B cell (primary cell): ENCODE data around the gene APBA3. TPM values are rescaled to one million over a fixed set of nuclear protein-coding genes. Genes with fewer than 3 reads are reported as not detected.

ENCODE experiments used
- ATAC-seq: fragments of 200-7000 bp; cut with Tn5 transposase; one replicate; pipeline ENCODE4 v1.10.0; 2021; ENCODE audit warnings: low read depth, mild to moderate bottlenecking, moderate number of reproducible peaks, moderate library complexity
- CTCF ChIA-PET: fragments of 350-600 bp; sonication (Branson Sonifier 250); formaldehyde crosslinking; loops from one replicate; lab custom pipeline; 2021; ENCODE audit warnings: antibody characterized with exemption, inconsistent platforms; lab: Charles Lee
- POLR2A ChIA-PET: fragments of 350-600 bp; sonication (Branson Sonifier 250); formaldehyde crosslinking; loops from one replicate; lab custom pipeline; 2021; ENCODE audit warnings: antibody characterized with exemption; lab: Charles Lee
- DNase-seq: peaks from one replicate; pipeline ENCODE4 v3.0.0; 2013
- H2AFZ ChIP-seq: 2 replicates; pipeline ENCODE4 v1.6.1; 2012; ENCODE audit warnings: mild to moderate bottlenecking, low read depth, low read length; ENCODE audit not compliant: insufficient read depth, poor library complexity, severe bottlenecking
- H3K27ac ChIP-seq, 2 donors: 1 replicate in 1 of 2; 2 replicates in 1 of 2; pipeline ENCODE4 v1.5.1; 2012 to 2013; ENCODE audit warnings: low read length in 2 of 2, mild to moderate bottlenecking in 2 of 2, moderate library complexity in 1 of 2
- H3K27me3 ChIP-seq, 4 experiments: fragments of 200-600 bp in 1 of 4; sonication (generic) in 1 of 4; replicated peaks in 1 of 4; 1 replicate in 2 of 4; 2 replicates in 2 of 4; pipeline versions ENCODE4 v1.6.1 to v1.7.0; 2013 to 2016; ENCODE audit warnings: low read length in 3 of 4, mild to moderate bottlenecking in 2 of 4, mixed read lengths in 1 of 4, moderate library complexity in 1 of 4; ENCODE audit not compliant: insufficient read depth in 4 of 4, control insufficient read depth in 3 of 4; ENCODE audit errors: control extremely low read depth in 1 of 4
- H3K36me3 ChIP-seq, 2 experiments: replicated peaks in 1 of 2; 1 replicate in 1 of 2; 2 replicates in 1 of 2; pipeline versions ENCODE4 v1.6.1 to v1.7.1; 2013; ENCODE audit warnings: low read length in 1 of 2; ENCODE audit not compliant: insufficient read depth in 2 of 2, control insufficient read depth in 1 of 2; ENCODE audit errors: control extremely low read depth in 1 of 2, extremely low read depth in 1 of 2
- H3K4me1 ChIP-seq, 2 donors: fragments of 200-600 bp in 1 of 2; sonication (generic) in 1 of 2; 1 replicate in 1 of 2; 2 replicates in 1 of 2; pipeline versions ENCODE4 v1.5.1 to v1.6.1; 2013 to 2017; ENCODE audit warnings: low read length in 2 of 2; ENCODE audit not compliant: control insufficient read depth in 2 of 2, insufficient read depth in 2 of 2
- H3K4me2 ChIP-seq: replicated peaks from 2 replicates; pipeline ENCODE3; 2012; ENCODE audit warnings: mild to moderate bottlenecking, low read depth, low read length; ENCODE audit not compliant: poor library complexity, severe bottlenecking
- H3K4me3 ChIP-seq, 5 experiments: fragments of 200-600 bp in 1 of 5; sonication (generic) in 1 of 5; 1 replicate in 3 of 5; 2 replicates in 2 of 5; pipeline versions ENCODE4 v1.5.1 to v1.7.0; 2011 to 2016; ENCODE audit warnings: low read length in 4 of 5, mild to moderate bottlenecking in 4 of 5, low read depth in 2 of 5, control low read depth in 1 of 5, moderate library complexity in 1 of 5; ENCODE audit not compliant: insufficient read depth in 1 of 5; ENCODE audit errors: control extremely low read depth in 1 of 5, extremely low read depth in 1 of 5
- H3K79me2 ChIP-seq: fragments of 200-600 bp; sonication (generic); one replicate; pipeline ENCODE4 v1.6.0; 2016; ENCODE audit warnings: low read length; ENCODE audit not compliant: control insufficient read depth, insufficient read depth
- H3K9ac ChIP-seq: fragments of 200-600 bp; sonication (generic); 2 replicates; pipeline ENCODE4 v1.6.1; 2017; ENCODE audit warnings: mild to moderate bottlenecking, low read length, moderate library complexity
- H3K9me3 ChIP-seq, 3 donors: one replicate each; pipeline versions ENCODE4 v1.6.1 to v1.7.1; 2013; ENCODE audit warnings: low read length in 2 of 3; ENCODE audit not compliant: control insufficient read depth in 2 of 3, insufficient read depth in 1 of 3; ENCODE audit errors: control extremely low read depth in 1 of 3
- H4K20me1 ChIP-seq: 2 replicates; pipeline ENCODE4 v1.6.0; 2012; ENCODE audit warnings: mild to moderate bottlenecking, low read length; ENCODE audit not compliant: insufficient read depth, control insufficient read depth, poor library complexity, severe bottlenecking
- H3K27ac Mint-ChIP-seq: one replicate; pipeline ENCODE4 v1.8.0; 2021; ENCODE audit warnings: mixed read lengths
- H3K27me3 Mint-ChIP-seq: one replicate; pipeline ENCODE4 v1.8.0; 2021; ENCODE audit warnings: mixed read lengths
- H3K4me1 Mint-ChIP-seq: one replicate; pipeline ENCODE4 v1.8.0; 2021; ENCODE audit warnings: mixed read lengths
- H3K4me3 Mint-ChIP-seq: one replicate; pipeline ENCODE4 v1.8.0; 2021; ENCODE audit warnings: mixed read lengths
- H3K9me3 Mint-ChIP-seq: one replicate; pipeline ENCODE4 v1.8.0; 2022; ENCODE audit warnings: mixed read lengths; ENCODE audit not compliant: insufficient read depth
- EZH2 ChIP-seq: IDR thresholded peaks from 2 replicates; pipeline ENCODE4 v1.6.1; 2012; ENCODE audit warnings: borderline replicate concordance, low read depth, mild to moderate bottlenecking, moderate library complexity, low read length; ENCODE audit not compliant: insufficient read depth, poor library complexity, severe bottlenecking
- WGBS: methylation state at CpG from one replicate; pipeline ENCODE4 v1.1.5; 2013; ENCODE audit warnings: missing lambda C conversion rate; ENCODE audit not compliant: insufficient coverage; 5-methylcytosine and 5-hydroxymethylcytosine counted together
- intact Hi-C: fragments of 100-400 bp; cut with micrococcal nuclease; formaldehyde crosslinking; loops from one replicate; pipeline ENCODE4 v1.10.0; 2022
- polyA plus RNA-seq: library from polyadenylated mRNA; depleted of rRNA; stranded (reverse); fragments of >200 nt; gene quantifications from 2 replicates; pipeline ENCODE4 v1.2.3, GENCODE V29; 2012
- total RNA-seq, 2 donors: library from RNA; stranded (reverse); fragments of 120-200 nt in 1 of 2; gene quantifications; 1 replicate in 1 of 2; 2 replicates in 1 of 2; pipeline versions ENCODE4 v1.2.3 to v1.2.4, GENCODE V29; 2013 to 2022
- TF ChIP-seq, protein P1 (sequence below): fragments of 200-600 bp; IDR thresholded peaks from one replicate; pipeline ENCODE4 v1.8.0; 2022; ENCODE audit warnings: antibody characterized with exemption, mild to moderate bottlenecking

Gene APBA3
- total and polyA plus RNA-seq, 2 donors (not counting 1 experiment from before 2014, with no cell fraction given), result 61.4 to 91.2 TPM

DNA sequence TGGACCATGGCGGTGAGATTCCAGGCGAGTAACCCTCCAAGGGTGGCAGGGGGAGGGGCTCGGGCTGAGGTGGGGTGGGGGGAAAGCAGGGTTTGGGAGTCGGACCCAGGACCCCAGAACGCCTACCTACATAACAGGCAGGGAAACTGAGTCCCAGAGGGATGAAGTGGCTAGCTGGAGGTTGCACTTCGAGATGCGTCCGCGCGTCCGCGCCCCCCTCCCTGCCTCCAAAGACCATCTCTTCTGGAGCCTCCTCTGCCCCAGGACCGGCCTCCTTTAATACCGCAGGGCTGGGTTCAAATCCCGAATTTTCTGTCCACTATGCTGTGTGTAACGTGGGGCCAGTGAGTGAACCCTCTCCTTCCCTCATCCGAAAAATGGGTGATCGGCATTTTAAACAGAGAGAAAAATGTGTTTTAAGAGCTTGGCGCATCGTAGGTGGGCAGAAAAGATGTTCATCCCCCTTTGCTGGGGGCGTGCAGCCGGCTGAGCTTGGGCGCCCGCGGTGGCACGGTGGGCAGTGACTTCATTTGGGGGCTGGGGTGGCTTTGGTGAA, 39.5 kb downstream of the APBA3 start:
- peaks cover 16 to 20% of the 10 kb centered on the region in 2 donors for H3K4me1 ChIP-seq
- peak overlapping the region; percentile 50 for H3K27ac Mint-ChIP-seq
- WGBS, result 8% methylated on average over 16 of the region's 26 CpGs
- ChIA-PET CTCF (no interaction called here), POLR2A (interaction anchor here (0.5 to 1.2 kb wide), 3 partner anchors 133 to 521 kb away, joined by 4 to 5 read pairs (median 4); no protein-coding TSS in a partner anchor)
- H3K4me2 ChIP-seq, result peak overlapping the region; percentile 81
- no peaks in the 10 kb centered on the region for H3K9me3 Mint-ChIP-seq
- intact Hi-C loops, result loop anchor here (1.0 kb wide), 1 partner anchor 39 kb away; the partner anchor contains the start of gene APBA3
- H3K79me2 ChIP-seq, result no peaks in the 10 kb centered on the region
- DNase-seq (no peak), ATAC-seq (no peak)
- peak overlapping the region; percentile 54 for H2AFZ ChIP-seq
- H3K4me3 Mint-ChIP-seq, result peak overlapping the region; percentile 63
- peaks cover 0 to 42% (median 21%) of the 10 kb centered on the region in 4 experiments for H3K27me3 ChIP-seq
- TF ChIP-seq, protein P1, sequence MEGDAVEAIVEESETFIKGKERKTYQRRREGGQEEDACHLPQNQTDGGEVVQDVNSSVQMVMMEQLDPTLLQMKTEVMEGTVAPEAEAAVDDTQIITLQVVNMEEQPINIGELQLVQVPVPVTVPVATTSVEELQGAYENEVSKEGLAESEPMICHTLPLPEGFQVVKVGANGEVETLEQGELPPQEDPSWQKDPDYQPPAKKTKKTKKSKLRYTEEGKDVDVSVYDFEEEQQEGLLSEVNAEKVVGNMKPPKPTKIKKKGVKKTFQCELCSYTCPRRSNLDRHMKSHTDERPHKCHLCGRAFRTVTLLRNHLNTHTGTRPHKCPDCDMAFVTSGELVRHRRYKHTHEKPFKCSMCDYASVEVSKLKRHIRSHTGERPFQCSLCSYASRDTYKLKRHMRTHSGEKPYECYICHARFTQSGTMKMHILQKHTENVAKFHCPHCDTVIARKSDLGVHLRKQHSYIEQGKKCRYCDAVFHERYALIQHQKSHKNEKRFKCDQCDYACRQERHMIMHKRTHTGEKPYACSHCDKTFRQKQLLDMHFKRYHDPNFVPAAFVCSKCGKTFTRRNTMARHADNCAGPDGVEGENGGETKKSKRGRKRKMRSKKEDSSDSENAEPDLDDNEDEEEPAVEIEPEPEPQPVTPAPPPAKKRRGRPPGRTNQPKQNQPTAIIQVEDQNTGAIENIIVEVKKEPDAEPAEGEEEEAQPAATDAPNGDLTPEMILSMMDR, result no peak
- TF ChIP-seq EZH2, result no peak
- peaks cover 21% of the 10 kb centered on the region for H3K27me3 Mint-ChIP-seq
- H3K9ac ChIP-seq, result peak overlapping the region; percentile 49
- no peaks in the 10 kb centered on the region for H4K20me1 ChIP-seq
- no peak overlapping the region for H3K27ac ChIP-seq
- H3K4me1 Mint-ChIP-seq, result peaks cover 11% of the 10 kb centered on the region
- H3K9me3 ChIP-seq, result peaks cover 0 to 12% (median 0%) of the 10 kb centered on the region in 3 donors
- no peaks in the 10 kb centered on the region for H3K36me3 ChIP-seq
- peak overlapping the region in 4 of 5 experiments; percentile 34 to 53 (median 48) for H3K4me3 ChIP-seq
